IMR-90 (cell line): Measurements from ENCODE around the gene TBC1D22A. TPM values are rescaled to one million over a fixed set of nuclear protein-coding genes. Genes with fewer than 3 reads are reported as not detected.
A peak's percentile ranks its signal among the peaks of the same experiment; 100 is the strongest.

Experiments
- ATAC-seq: fragments of 200-7000 bp; cut with Tn5 transposase; 2 replicates; pipeline ENCODE4 v1.9.1; 2020; ENCODE audit warnings: low read depth, mild to moderate bottlenecking, moderate library complexity
- BruUV-seq: library from RNA; stranded (reverse); fragments of 400-500 nt; replicated peaks from 2 replicates; lab custom pipeline; 2021; lab: Mats Ljungman, UMichigan
- CTCF ChIA-PET: fragments of 300-600 bp; formaldehyde crosslinking; extraction: SDS; loops from one replicate; lab custom pipeline; 2021; ENCODE audit warnings: antibody characterized with exemption; lab: Yijun Ruan, JAX
- POLR2A ChIA-PET: fragments of 300-600 bp; sonication (Branson Sonifier 250); formaldehyde crosslinking; loops from one replicate; lab custom pipeline; 2022; ENCODE audit warnings: antibody characterized with exemption; ENCODE audit not compliant: unreplicated experiment; lab: Charles Lee
- DNase-seq: peaks from one replicate; pipeline ENCODE4 v3.0.0; 2013
- H2AFZ ChIP-seq: replicated peaks from 2 replicates; pipeline ENCODE3; 2013; ENCODE audit warnings: low read length, mild to moderate bottlenecking; ENCODE audit not compliant: poor library complexity
- H2AK5ac ChIP-seq: 2 replicates; pipeline ENCODE4 v1.6.1; 2013; ENCODE audit warnings: low read depth, low read length, inconsistent platforms
- H2AK9ac ChIP-seq: replicated peaks from 2 replicates; pipeline ENCODE3; 2013; ENCODE audit warnings: mild to moderate bottlenecking, low read depth, low read length, moderate library complexity; ENCODE audit not compliant: poor library complexity
- H2BK120ac ChIP-seq: 2 replicates; pipeline ENCODE4 v1.6.1; 2013; ENCODE audit warnings: low read depth, low read length, inconsistent platforms
- H2BK15ac ChIP-seq: 3 replicates; pipeline ENCODE4 v1.6.1; 2013; ENCODE audit warnings: low read depth, low read length, inconsistent platforms
- H2BK20ac ChIP-seq: 2 replicates; pipeline ENCODE4 v1.6.1; 2013; ENCODE audit warnings: low read depth, mild to moderate bottlenecking, inconsistent platforms, low read length, moderate library complexity
- H2BK5ac ChIP-seq: 2 replicates; pipeline ENCODE4 v1.6.1; 2013; ENCODE audit warnings: mild to moderate bottlenecking, low read depth, low read length, inconsistent platforms; ENCODE audit not compliant: poor library complexity, severe bottlenecking
- H3K14ac ChIP-seq: replicated peaks from 2 replicates; pipeline ENCODE4 v1.6.1; 2013; ENCODE audit warnings: low read depth, low read length, inconsistent platforms
- H3K18ac ChIP-seq: 2 replicates; pipeline ENCODE4 v1.6.1; 2013; ENCODE audit warnings: low read depth, low read length, control low read depth
- H3K23ac ChIP-seq: 2 replicates; pipeline ENCODE4 v1.6.1; 2013; ENCODE audit warnings: low read depth, low read length, inconsistent platforms
- H3K27ac ChIP-seq: 2 replicates; pipeline ENCODE4 v1.5.1; 2013; ENCODE audit warnings: mild to moderate bottlenecking, control low read depth, low read length; ENCODE audit not compliant: insufficient read depth
- H3K27me3 ChIP-seq: 2 replicates; pipeline ENCODE4 v1.6.1; 2013; ENCODE audit warnings: low read length; ENCODE audit not compliant: control insufficient read depth, insufficient read depth
- H3K36me3 ChIP-seq: 2 replicates; pipeline ENCODE4 v1.6.1; 2013; ENCODE audit warnings: low read length, mixed read lengths; ENCODE audit not compliant: control insufficient read depth, insufficient read depth
- H3K4ac ChIP-seq: 2 replicates; pipeline ENCODE4 v1.6.1; 2013; ENCODE audit warnings: low read depth, low read length, inconsistent platforms
- H3K4me1 ChIP-seq: 2 replicates; pipeline ENCODE4 v1.6.1; 2013; ENCODE audit warnings: low read length, mixed read lengths; ENCODE audit not compliant: control insufficient read depth, insufficient read depth
- H3K4me2 ChIP-seq: 2 replicates; pipeline ENCODE4 v1.6.1; 2013; ENCODE audit warnings: low read depth, mild to moderate bottlenecking, control low read depth, low read length, moderate library complexity
- H3K4me3 ChIP-seq: 2 replicates; pipeline ENCODE4 v1.5.1; 2013; ENCODE audit warnings: low read depth, mild to moderate bottlenecking, control low read depth, low read length, moderate library complexity; ENCODE audit not compliant: insufficient read depth
- H3K56ac ChIP-seq: 2 replicates; pipeline ENCODE4 v1.6.1; 2013; ENCODE audit warnings: low read length, inconsistent platforms; ENCODE audit not compliant: insufficient read depth; ENCODE audit errors: extremely low read depth
- H3K79me1 ChIP-seq, 2 experiments: 2 replicates each; pipeline ENCODE4 v1.6.1; 2013; ENCODE audit warnings: low read length in 2 of 2, inconsistent platforms in 1 of 2, low read depth in 1 of 2
- H3K9ac ChIP-seq: 2 replicates; pipeline ENCODE4 v1.6.1; 2013; ENCODE audit warnings: low read depth, low read length, control low read depth
- H3K9me1 ChIP-seq: 2 replicates; pipeline ENCODE4 v1.6.1; 2013; ENCODE audit warnings: low read length, inconsistent platforms; ENCODE audit not compliant: insufficient read depth
- H3K9me3 ChIP-seq: 2 replicates; pipeline ENCODE4 v1.6.1; 2013; ENCODE audit warnings: low read length; ENCODE audit not compliant: control insufficient read depth, insufficient read depth
- H4K20me1 ChIP-seq: 2 replicates; pipeline ENCODE4 v1.6.1; 2013; ENCODE audit warnings: low read length, inconsistent platforms; ENCODE audit not compliant: insufficient read depth
- H4K5ac ChIP-seq: 2 replicates; pipeline ENCODE4 v1.6.1; 2013; ENCODE audit warnings: mild to moderate bottlenecking, low read depth, low read length, control low read depth
- H4K8ac ChIP-seq, 2 experiments: 2 replicates each; pipeline ENCODE4 v1.6.1; 2013; ENCODE audit warnings: low read depth in 2 of 2, low read length in 2 of 2, control low read depth in 1 of 2, inconsistent platforms in 1 of 2
- H4K91ac ChIP-seq: 2 replicates; pipeline ENCODE4 v1.6.1; 2013; ENCODE audit warnings: low read depth, low read length, inconsistent platforms; ENCODE audit not compliant: insufficient read depth
- BHLHE40 ChIP-seq: fragments of 150-350 bp; IDR thresholded peaks from 2 replicates; pipeline ENCODE4 v1.6.1; 2016; ENCODE audit warnings: mild to moderate bottlenecking, low read depth, low read length
- CEBPB ChIP-seq: IDR thresholded peaks from 2 replicates; pipeline ENCODE4 v1.6.1; 2012; ENCODE audit warnings: low read depth, low read length, improper control_type of control experiment
- FOS ChIP-seq: fragments of 150-350 bp; IDR thresholded peaks from 2 replicates; pipeline ENCODE4 v1.6.1; 2016; ENCODE audit warnings: low read depth, low read length
- MAFK ChIP-seq: IDR thresholded peaks from 2 replicates; pipeline ENCODE4 v1.6.1; 2012; ENCODE audit warnings: low read depth, low read length, improper control_type of control experiment
- MXI1 ChIP-seq: IDR thresholded peaks from 2 replicates; pipeline ENCODE4 v1.6.1; 2012; ENCODE audit warnings: low read depth, mild to moderate bottlenecking, low read length, moderate library complexity, borderline replicate concordance
- POLR2A ChIP-seq: IDR thresholded peaks from 2 replicates; pipeline ENCODE4 v1.6.1; 2012; ENCODE audit warnings: mild to moderate bottlenecking, low read depth, low read length
- RAD21 ChIP-seq: IDR thresholded peaks from 2 replicates; pipeline ENCODE4 v1.6.1; 2012; ENCODE audit warnings: low read length, improper control_type of control experiment
- RCOR1 ChIP-seq: IDR thresholded peaks from 2 replicates; pipeline ENCODE4 v1.6.1; 2012; ENCODE audit warnings: mild to moderate bottlenecking, low read length, improper control_type of control experiment; ENCODE audit not compliant: insufficient replicate concordance
- RFX5 ChIP-seq: IDR thresholded peaks from 2 replicates; pipeline ENCODE4 v1.8.0; 2012; ENCODE audit warnings: low read depth, mild to moderate bottlenecking, low read length, moderate library complexity
- SMC3 ChIP-seq: fragments of 150-350 bp; IDR thresholded peaks from 2 replicates; pipeline ENCODE4 v1.6.1; 2016; ENCODE audit warnings: low read depth, mild to moderate bottlenecking, antibody characterized with exemption, low read length, moderate library complexity
- WGBS, 2 experiments: methylation state at CpG; one replicate each; pipeline versions ENCODE4 v1.1.5 to v1.1.7; 2013; ENCODE audit warnings: missing lambda C conversion rate in 2 of 2; ENCODE audit not compliant: insufficient read length in 1 of 2; ENCODE audit errors: extremely low coverage in 2 of 2; 5-methylcytosine and 5-hydroxymethylcytosine counted together
- dilution Hi-C: fragments of 300-500 bp; cut with HindIII; formaldehyde crosslinking; loops from one replicate; pipeline ENCODE4 v1.14.3; 2018; ENCODE audit warnings: low sequenced_read_pairs; ENCODE audit not compliant: unreplicated experiment
- in situ Hi-C: fragments of 300-500 bp; cut with MboI; formaldehyde crosslinking; loops from 3 replicates; pipeline ENCODE4 v1.14.3; 2019; ENCODE audit warnings: low sequenced_read_pairs, inconsistent platforms, mixed read lengths
- intact Hi-C: fragments of 100-400 bp; cut with micrococcal nuclease; formaldehyde crosslinking; loops from 2 replicates; pipeline ENCODE4 v1.10.0; 2022
- polyA plus RNA-seq, 3 experiments: library from polyadenylated mRNA; depleted of rRNA; stranded (reverse); fragments of >200 nt; gene quantifications; 2 replicates each; pipeline ENCODE4 v1.2.3, GENCODE V29; 2012; ENCODE audit warnings: low replicate concordance in 1 of 3
- total RNA-seq: library from RNA; depleted of rRNA; stranded (reverse); fragments of >200 nt; gene quantifications from 2 replicates; pipeline ENCODE4 v1.2.3, GENCODE V29; 2012
- TF ChIP-seq, protein P1 (sequence below): fragments of 150-350 bp; IDR thresholded peaks from 2 replicates; pipeline ENCODE4 v1.6.1; 2017; ENCODE audit warnings: mild to moderate bottlenecking, antibody characterized with exemption, low read length, low read depth

Gene TBC1D22A
- total and polyA plus RNA-seq, 2 of the 4 experiments (the other 2 are of a cell fraction), result 9.0 to 16.7 TPM

DNA sequence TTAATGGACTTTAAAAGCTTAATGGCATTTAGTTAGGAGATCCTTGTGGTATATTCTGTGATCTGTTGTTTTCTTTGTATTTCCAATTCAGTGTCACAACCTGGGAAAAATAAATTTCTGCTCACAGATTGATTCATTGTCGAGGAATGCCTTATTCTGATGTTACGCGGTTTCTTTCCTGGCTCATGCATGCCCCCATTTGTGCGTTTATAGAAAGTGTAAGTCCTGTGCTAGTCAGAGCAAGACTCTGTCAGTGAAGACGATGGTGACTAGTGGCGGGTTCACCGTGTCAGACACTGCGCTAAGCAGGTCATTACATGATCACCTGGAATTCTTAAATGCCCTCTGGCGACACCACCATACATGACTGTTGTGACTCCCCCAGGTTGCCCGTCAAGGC lies 169.4 kb downstream of the TBC1D22A start:
- Histone ChIP-seq H3K27me3 (no peaks in the 10 kb centered on the region), H3K18ac (no peak overlapping the region), H3K9ac (no peak overlapping the region), H2BK15ac (no peak overlapping the region), H3K4me2 (no peak overlapping the region), H4K20me1 (peaks cover 10% of the 10 kb centered on the region), H3K9me1 (peaks cover 24% of the 10 kb centered on the region), H3K36me3 (no peaks in the 10 kb centered on the region), H2BK20ac (no peak overlapping the region), H3K9me3 (no peaks in the 10 kb centered on the region), H3K56ac (no peak overlapping the region), H2AK9ac (no peak overlapping the region), H3K4me1 (peaks cover 23% of the 10 kb centered on the region), H3K14ac (no peak overlapping the region), H3K23ac (no peak overlapping the region), H4K5ac (no peak overlapping the region), H4K91ac (no peak overlapping the region), H3K4me3 (no peak overlapping the region), H2BK120ac (no peak overlapping the region), H2AK5ac (no peak overlapping the region), H3K4ac (no peak overlapping the region), H3K27ac (no peak overlapping the region), H2BK5ac (no peak overlapping the region), H4K8ac (no peak overlapping the region), H2AFZ (no peak overlapping the region), H3K79me1 (peaks cover 8 to 45% of the 10 kb centered on the region in 2 experiments; a peak in 3 of 4 replicates)
- ChIA-PET POLR2A (no interaction called here), CTCF (no interaction called here)
- in situ Hi-C loops (no loop called here), dilution Hi-C loops (no loop called here), intact Hi-C loops (no loop called here)
- 100% methylated on average over 4 of the region's 10 CpGs; no CpG with 5 or more reads in 1 of the 2 experiments for whole genome bisulfite sequencing, 2 experiments
- no TSS peak for BruUV-seq
- ATAC-seq (no peak), DNase-seq (peak; percentile 20)
- no peak for TF ChIP-seq RAD21
- no peak for TF ChIP-seq FOS
- TF ChIP-seq MAFK, result no peak
- TF ChIP-seq, protein P1, sequence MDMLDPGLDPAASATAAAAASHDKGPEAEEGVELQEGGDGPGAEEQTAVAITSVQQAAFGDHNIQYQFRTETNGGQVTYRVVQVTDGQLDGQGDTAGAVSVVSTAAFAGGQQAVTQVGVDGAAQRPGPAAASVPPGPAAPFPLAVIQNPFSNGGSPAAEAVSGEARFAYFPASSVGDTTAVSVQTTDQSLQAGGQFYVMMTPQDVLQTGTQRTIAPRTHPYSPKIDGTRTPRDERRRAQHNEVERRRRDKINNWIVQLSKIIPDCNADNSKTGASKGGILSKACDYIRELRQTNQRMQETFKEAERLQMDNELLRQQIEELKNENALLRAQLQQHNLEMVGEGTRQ, result no peak
- TF ChIP-seq RFX5, result no peak
- TF ChIP-seq SMC3, result no peak
- no peak for TF ChIP-seq BHLHE40
- no peak for TF ChIP-seq MXI1
- TF ChIP-seq POLR2A, result no peak
- no peak for TF ChIP-seq RCOR1
- no peak for TF ChIP-seq CEBPB
